HG03175 (cell line): ENCODE measurements around the gene ARID5B.
"Not testable (repeated sequence)": the region's sequence is repeated elsewhere in the genome, so short reads cannot be mapped to it uniquely, and the experiment has no call there.

Experiments used
- ATAC-seq: cut with Tn5 transposase; IDR thresholded peaks from one replicate; pipeline ENCODE4 v1.9.1; 2021; ENCODE audit warnings: mild to moderate bottlenecking, moderate library complexity; ENCODE audit not compliant: unreplicated experiment

The ARID5B gene

GRCh38 chr10:61964059-61964709 lies 62.7 kb downstream of the ARID5B start:
- ATAC-seq = no peak

- no peak for ATAC-seq
Measured at GRCh38 chr10:61964949-61965702, 63.6 kb downstream of the ARID5B start.

- ATAC-seq = no peak
Measured at GRCh38 chr10:61965703-61966395, 64.3 kb downstream of the ARID5B start.

- no peak for ATAC-seq
Measured at GRCh38 chr10:61967298-61967697, 65.8 kb downstream of the ARID5B start.

GRCh38 chr10:61970182-61971002 lies 68.9 kb downstream of the ARID5B start:
- no peak for ATAC-seq

- ATAC-seq = no peak
Measured at GRCh38 chr10:61971003-61971325, 69.5 kb downstream of the ARID5B start.

GRCh38 chr10:61973169-61973568 lies 71.7 kb downstream of the ARID5B start:
- no peak for ATAC-seq

- no peak for ATAC-seq
Measured at GRCh38 chr10:61973906-61974305, 72.4 kb downstream of the ARID5B start.

GRCh38 chr10:61974601-61975390 lies 73.3 kb downstream of the ARID5B start:
- ATAC-seq = peak; percentile 5

- peak; percentile 84 for ATAC-seq
Measured at GRCh38 chr10:61975391-61975932, 74.0 kb downstream of the ARID5B start.

GRCh38 chr10:61976951-61977721 lies 75.6 kb downstream of the ARID5B start:
- ATAC-seq = not testable (repeated sequence)

GRCh38 chr10:61978965-61979364 lies 77.5 kb downstream of the ARID5B start:
- no peak for ATAC-seq

GRCh38 chr10:61981460-61981859 lies 80.0 kb downstream of the ARID5B start:
- no peak for ATAC-seq

- ATAC-seq = no peak
Measured at GRCh38 chr10:61983255-61983654, 81.8 kb downstream of the ARID5B start.

GRCh38 chr10:61984803-61985418 lies 83.4 kb downstream of the ARID5B start:
- no peak for ATAC-seq

GRCh38 chr10:61985715-61986114 lies 84.2 kb downstream of the ARID5B start:
- no peak for ATAC-seq

GRCh38 chr10:61986382-61986781 lies 84.9 kb downstream of the ARID5B start:
- no peak for ATAC-seq

GRCh38 chr10:61986788-61987492 lies 85.4 kb downstream of the ARID5B start:
- no peak for ATAC-seq
